Osteocyte (in vitro differentiated cells): Measurements from ENCODE around the gene KDM1B. TPM values are rescaled to one million over a fixed set of nuclear protein-coding genes. Genes with fewer than 3 reads are reported as not detected.

Source experiments
- DNase-seq: peaks from one replicate; pipeline ENCODE4 v3.0.0; 2021; ENCODE audit warnings: mixed read lengths; ENCODE audit not compliant: unreplicated experiment; ENCODE audit errors: extremely low spot score
- H3K27ac Mint-ChIP-seq: one replicate; pipeline ENCODE4 v1.8.0; 2021; ENCODE audit warnings: mild to moderate bottlenecking, mixed read lengths; ENCODE audit not compliant: unreplicated experiment
- H3K27me3 Mint-ChIP-seq: one replicate; pipeline ENCODE4 v1.8.0; 2021; ENCODE audit warnings: mixed read lengths; ENCODE audit not compliant: unreplicated experiment
- H3K36me3 Mint-ChIP-seq: one replicate; pipeline ENCODE4 v1.8.0; 2021; ENCODE audit warnings: mixed read lengths; ENCODE audit not compliant: unreplicated experiment
- H3K4me1 Mint-ChIP-seq: one replicate; pipeline ENCODE4 v1.8.0; 2021; ENCODE audit warnings: mixed read lengths; ENCODE audit not compliant: unreplicated experiment
- H3K4me3 Mint-ChIP-seq: one replicate; pipeline ENCODE4 v1.8.0; 2021; ENCODE audit warnings: mild to moderate bottlenecking, moderate library complexity, mixed read lengths; ENCODE audit not compliant: unreplicated experiment
- H3K9me3 Mint-ChIP-seq: one replicate; pipeline ENCODE4 v1.8.0; 2021; ENCODE audit warnings: mixed read lengths; ENCODE audit not compliant: unreplicated experiment
- CTCF ChIP-seq: fragments of 200-600 bp; sonication (generic); IDR thresholded peaks from 2 replicates; pipeline ENCODE4 v1.5.0; 2021; ENCODE audit warnings: antibody characterized with exemption, mild to moderate bottlenecking, moderate library complexity
- total RNA-seq: library from RNA; stranded (reverse); gene quantifications from 2 replicates; pipeline ENCODE4 v1.2.1, GENCODE V29; 2021

Gene KDM1B
- total RNA-seq, 1 donor from 2014 or later = 12.1 TPM

- Mint-ChIP-seq H3K27me3 (no peaks in the 10 kb centered on the region), H3K4me3 (no peak overlapping the region), H3K36me3 (peaks cover 8% of the 10 kb centered on the region), H3K9me3 (no peaks in the 10 kb centered on the region), H3K27ac (no peak overlapping the region), H3K4me1 (peaks cover 15% of the 10 kb centered on the region)
- no peak for DNase-seq
- no peak for TF ChIP-seq CTCF
Observed at GRCh38 chr6:18186033-18186432, 30.8 kb downstream of the KDM1B start.

DNA sequence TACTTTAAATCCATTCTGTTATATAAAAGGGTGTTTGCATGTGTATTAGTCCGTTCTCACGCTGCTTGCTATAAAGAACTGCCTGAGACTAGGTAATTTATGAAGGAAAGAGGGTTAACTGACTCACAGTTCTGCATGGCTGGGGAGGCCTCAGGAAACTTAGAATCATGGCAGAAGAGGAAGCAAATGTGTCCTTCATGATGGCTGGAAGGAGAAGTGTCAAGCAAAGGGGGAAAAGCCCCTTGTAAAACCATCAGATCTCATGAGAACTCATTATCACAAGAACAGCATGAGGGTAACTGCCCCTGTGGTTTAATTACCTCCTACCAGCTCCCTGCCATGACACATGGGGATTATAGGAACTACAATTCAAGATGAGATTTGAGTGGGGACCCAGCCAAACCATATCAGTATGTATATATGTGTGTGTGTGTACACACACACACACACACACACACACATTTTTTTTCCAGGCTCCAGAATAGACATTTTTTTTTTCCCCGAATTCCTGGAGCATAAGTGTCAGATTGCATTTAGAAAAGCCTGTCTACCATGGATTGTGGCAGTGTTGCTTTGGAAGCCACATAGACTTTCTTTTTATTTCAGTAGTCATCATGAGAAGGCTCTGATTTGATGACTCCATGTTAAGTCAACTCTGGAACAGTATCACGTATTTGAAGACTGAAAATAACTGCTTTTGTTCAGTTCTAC, 31.5 kb downstream of the KDM1B start:
- Mint-ChIP-seq H3K27me3 (no peaks in the 10 kb centered on the region), H3K27ac (no peak overlapping the region), H3K36me3 (peaks cover 11% of the 10 kb centered on the region), H3K9me3 (no peaks in the 10 kb centered on the region), H3K4me3 (no peak overlapping the region), H3K4me1 (peaks cover 15% of the 10 kb centered on the region)
- DNase-seq = no peak
- TF ChIP-seq CTCF = no peak

DNA sequence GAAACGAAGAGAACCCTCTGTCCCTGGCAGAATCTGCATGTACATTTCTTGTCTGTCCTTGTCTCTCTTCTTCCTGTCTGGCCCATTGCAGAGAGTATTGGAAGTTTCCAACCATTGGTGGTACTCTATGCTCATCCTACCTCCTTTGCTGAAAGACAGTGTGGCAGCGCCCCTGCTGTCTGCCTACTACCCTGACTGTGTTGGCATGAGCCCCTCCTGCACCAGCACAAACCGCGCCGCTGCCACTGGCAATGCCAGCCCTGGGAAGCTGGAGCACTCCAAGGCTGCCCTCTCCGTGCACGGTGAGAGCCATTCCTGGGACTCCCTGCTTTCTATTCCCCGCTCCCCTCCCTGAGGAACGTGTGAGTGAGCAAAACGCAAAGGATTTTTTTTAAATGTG, 32.5 kb downstream of the KDM1B start:
- Mint-ChIP-seq H3K4me1 (peaks cover 13% of the 10 kb centered on the region), H3K36me3 (peaks cover 12% of the 10 kb centered on the region), H3K27me3 (no peaks in the 10 kb centered on the region), H3K27ac (no peak overlapping the region), H3K9me3 (no peaks in the 10 kb centered on the region), H3K4me3 (no peak overlapping the region)
- no peak for TF ChIP-seq CTCF
- DNase-seq = no peak

- H3K4me3 Mint-ChIP-seq = no peak overlapping the region
- no peaks in the 10 kb centered on the region for H3K27me3 Mint-ChIP-seq
- H3K4me1 Mint-ChIP-seq = peaks cover 13% of the 10 kb centered on the region
- no peak for DNase-seq
- no peaks in the 10 kb centered on the region for H3K9me3 Mint-ChIP-seq
- no peak for TF ChIP-seq CTCF
- peaks cover 11% of the 10 kb centered on the region for H3K36me3 Mint-ChIP-seq
- no peak overlapping the region for H3K27ac Mint-ChIP-seq
Observed at GRCh38 chr6:18189196-18189595, 34.0 kb downstream of the KDM1B start.

DNA sequence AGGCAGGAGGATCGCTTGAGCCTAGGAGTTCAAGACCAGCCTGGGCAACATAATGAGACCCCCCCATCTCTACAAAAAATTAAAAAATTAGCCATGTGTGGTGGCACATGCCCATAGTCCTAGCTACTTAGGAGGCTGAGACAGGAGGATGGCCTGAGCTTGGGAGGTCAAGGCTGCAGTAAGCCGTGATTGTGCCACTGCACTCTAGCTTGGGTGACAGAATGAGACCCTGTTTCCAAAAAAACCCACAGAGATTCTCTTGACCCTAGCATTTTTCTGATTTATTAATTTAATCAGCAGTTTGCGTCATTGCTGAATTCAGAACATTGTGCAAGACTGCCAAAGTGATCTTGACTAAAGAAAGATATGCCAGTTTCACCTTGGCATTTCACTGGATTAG, 36.8 kb downstream of the KDM1B start:
- no peak for DNase-seq
- no peaks in the 10 kb centered on the region for H3K27me3 Mint-ChIP-seq
- no peak for TF ChIP-seq CTCF
- H3K4me1 Mint-ChIP-seq = no peaks in the 10 kb centered on the region
- no peak overlapping the region for H3K4me3 Mint-ChIP-seq
- H3K36me3 Mint-ChIP-seq = peaks cover 8% of the 10 kb centered on the region
- H3K27ac Mint-ChIP-seq = no peak overlapping the region
- H3K9me3 Mint-ChIP-seq = no peaks in the 10 kb centered on the region
